GM12872 (cell line): Measurements from ENCODE around the gene PI4K2B.

Experiments used
- TF ChIP-seq, protein P1 (sequence below): IDR thresholded peaks from 3 replicates; pipeline ENCODE4 v1.5.1; 2011; ENCODE audit warnings: low read depth, mild to moderate bottlenecking, low read length, moderate library complexity; ENCODE audit not compliant: insufficient read depth

The PI4K2B gene

GRCh38 chr4:25320336-25320735, 86.5 kb downstream of the PI4K2B start:
- TF ChIP-seq, protein P1, sequence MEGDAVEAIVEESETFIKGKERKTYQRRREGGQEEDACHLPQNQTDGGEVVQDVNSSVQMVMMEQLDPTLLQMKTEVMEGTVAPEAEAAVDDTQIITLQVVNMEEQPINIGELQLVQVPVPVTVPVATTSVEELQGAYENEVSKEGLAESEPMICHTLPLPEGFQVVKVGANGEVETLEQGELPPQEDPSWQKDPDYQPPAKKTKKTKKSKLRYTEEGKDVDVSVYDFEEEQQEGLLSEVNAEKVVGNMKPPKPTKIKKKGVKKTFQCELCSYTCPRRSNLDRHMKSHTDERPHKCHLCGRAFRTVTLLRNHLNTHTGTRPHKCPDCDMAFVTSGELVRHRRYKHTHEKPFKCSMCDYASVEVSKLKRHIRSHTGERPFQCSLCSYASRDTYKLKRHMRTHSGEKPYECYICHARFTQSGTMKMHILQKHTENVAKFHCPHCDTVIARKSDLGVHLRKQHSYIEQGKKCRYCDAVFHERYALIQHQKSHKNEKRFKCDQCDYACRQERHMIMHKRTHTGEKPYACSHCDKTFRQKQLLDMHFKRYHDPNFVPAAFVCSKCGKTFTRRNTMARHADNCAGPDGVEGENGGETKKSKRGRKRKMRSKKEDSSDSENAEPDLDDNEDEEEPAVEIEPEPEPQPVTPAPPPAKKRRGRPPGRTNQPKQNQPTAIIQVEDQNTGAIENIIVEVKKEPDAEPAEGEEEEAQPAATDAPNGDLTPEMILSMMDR, result no peak

DNA sequence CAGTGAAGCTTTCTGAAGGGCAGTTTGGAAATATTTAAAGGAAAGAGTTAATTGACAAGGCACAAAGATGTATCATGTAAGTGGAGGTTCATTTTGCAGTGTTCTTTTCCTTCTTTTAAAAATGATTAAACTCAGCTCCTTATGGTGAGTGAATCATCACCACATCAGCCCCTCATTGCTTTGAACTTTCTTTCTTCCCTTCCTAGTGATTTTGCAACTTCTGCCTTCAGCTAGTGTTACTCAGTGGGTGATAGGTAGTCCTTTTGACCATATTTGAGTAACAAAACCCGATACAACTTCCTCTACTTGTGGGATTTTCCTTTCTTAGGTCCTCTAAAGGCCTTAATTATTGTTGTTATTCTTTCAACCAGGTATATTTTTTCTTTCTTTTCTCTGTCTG, 86.9 kb downstream of the PI4K2B start:
- TF ChIP-seq, protein P1, result no peak

DNA sequence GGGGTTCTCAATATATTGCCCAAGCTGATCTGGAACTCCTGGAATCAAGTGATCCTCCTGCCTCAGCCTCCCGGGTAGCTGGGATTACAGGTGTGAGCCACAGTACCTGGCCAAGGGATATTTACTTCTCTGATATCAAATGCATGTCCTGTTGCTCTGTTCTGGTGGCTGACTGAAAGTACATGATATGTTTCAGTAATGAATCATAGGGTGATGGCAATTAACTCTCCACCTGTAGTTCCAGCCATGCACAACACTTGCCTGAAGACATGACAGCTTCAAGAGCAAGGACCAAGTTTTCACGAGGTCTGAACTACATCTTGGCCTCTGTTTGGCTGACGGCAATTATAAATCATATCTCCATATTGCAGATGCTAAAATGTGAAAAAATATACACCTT, 87.9 kb downstream of the PI4K2B start:
- TF ChIP-seq, protein P1, result no peak
